GM04503 (cell line): ENCODE measurements around the gene CEBPG.

ENCODE experiments used
- DNase-seq: peaks from one replicate; pipeline ENCODE4 v3.0.0-alpha.2; 2012; ENCODE audit warnings: low read depth

Gene CEBPG

GRCh38 chr19:33407140-33407551 lies 33.6 kb downstream of the CEBPG start:
- DNase-seq = no peak

- no peak for DNase-seq
Observed at GRCh38 chr19:33407716-33408115, 34.2 kb downstream of the CEBPG start.

- DNase-seq = no peak
Observed at GRCh38 chr19:33408116-33408515, 34.6 kb downstream of the CEBPG start.

GRCh38 chr19:33408538-33409434 lies 35.3 kb downstream of the CEBPG start:
- DNase-seq = no peak

- DNase-seq = no peak
Observed at GRCh38 chr19:33409906-33410685, 36.6 kb downstream of the CEBPG start.

- no peak for DNase-seq
Observed at GRCh38 chr19:33410915-33411401, 37.4 kb downstream of the CEBPG start.

GRCh38 chr19:33411621-33412180 lies 38.2 kb downstream of the CEBPG start:
- no peak for DNase-seq

- DNase-seq = no peak
Observed at GRCh38 chr19:33412601-33413425, 39.3 kb downstream of the CEBPG start.

- DNase-seq = no peak
Observed at GRCh38 chr19:33413426-33413725, 39.9 kb downstream of the CEBPG start.

GRCh38 chr19:33413868-33414666 lies 40.6 kb downstream of the CEBPG start:
- no peak for DNase-seq

- no peak for DNase-seq
Observed at GRCh38 chr19:33414667-33415605, 41.4 kb downstream of the CEBPG start.

- no peak for DNase-seq
Observed at GRCh38 chr19:33416307-33417215, 43.1 kb downstream of the CEBPG start.

- no peak for DNase-seq
Observed at GRCh38 chr19:33417751-33418150, 44.2 kb downstream of the CEBPG start.

GRCh38 chr19:33418461-33418860 lies 45.0 kb downstream of the CEBPG start:
- DNase-seq = no peak

- no peak for DNase-seq
Observed at GRCh38 chr19:33418871-33419787, 45.6 kb downstream of the CEBPG start.

GRCh38 chr19:33419788-33420130 lies 46.2 kb downstream of the CEBPG start:
- DNase-seq = no peak

- DNase-seq = no peak
Observed at GRCh38 chr19:33420821-33421220, 47.3 kb downstream of the CEBPG start.

GRCh38 chr19:33421368-33421767 lies 47.9 kb downstream of the CEBPG start:
- no peak for DNase-seq
